CD4-positive, alpha-beta T cell treated with Interleukin-2 at 100 ng/mL for 4 hours (primary cell): Measurements from ENCODE around the gene STRC.
"Not testable (repeated sequence)": the region's sequence is repeated elsewhere in the genome, so short reads cannot be mapped to it uniquely, and the experiment has no call there.

Source experiments
- DNase-seq: peaks from one replicate; pipeline ENCODE4 v3.0.0-alpha.2; 2020; ENCODE audit warnings: low spot score

Gene STRC

DNA sequence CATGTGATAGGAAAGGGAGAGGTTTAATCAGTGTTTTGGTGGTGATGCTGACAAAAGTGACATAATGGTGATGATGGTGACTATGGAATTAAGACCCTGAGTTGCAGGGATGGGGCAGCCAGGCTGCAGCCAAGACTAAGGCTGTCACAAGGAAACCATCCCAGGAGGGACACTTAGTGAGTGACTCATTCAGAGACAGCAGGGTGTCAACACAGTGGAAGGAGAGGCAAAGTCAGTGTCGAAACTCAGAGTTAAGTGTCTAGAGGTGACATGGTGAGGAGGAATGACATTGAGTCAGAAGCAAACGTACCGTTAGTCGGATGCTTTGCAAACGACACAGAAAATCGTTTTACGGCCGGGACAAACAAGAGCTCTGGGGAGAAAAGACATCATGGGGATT lies 54.8 kb downstream of the STRC start:
- DNase-seq: not testable (repeated sequence)

DNA sequence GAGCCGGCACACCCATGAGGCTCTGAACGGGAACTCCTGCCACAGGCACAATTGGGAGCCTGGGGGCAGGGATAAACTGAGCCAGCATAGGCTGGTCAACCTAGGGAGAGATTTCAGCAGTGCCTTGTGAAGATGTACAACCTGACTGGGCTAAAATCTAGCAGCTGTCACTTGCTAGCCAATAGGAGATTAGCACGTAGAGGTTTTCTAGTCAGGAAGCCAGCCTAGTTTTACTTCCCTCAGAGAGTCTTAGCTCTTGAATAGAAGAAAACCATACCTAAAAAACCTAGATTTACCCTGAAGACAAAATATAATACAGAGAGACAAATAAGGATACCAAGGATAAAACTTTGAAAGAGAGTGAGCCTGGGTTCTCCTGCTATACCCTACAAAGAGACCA lies 55.8 kb downstream of the STRC start:
- not testable (repeated sequence) for DNase-seq

GRCh38 chr15:43552986-43553385 lies 65.6 kb downstream of the STRC start:
- no peak for DNase-seq

GRCh38 chr15:43552256-43552655 lies 66.3 kb downstream of the STRC start:
- no peak for DNase-seq

DNA sequence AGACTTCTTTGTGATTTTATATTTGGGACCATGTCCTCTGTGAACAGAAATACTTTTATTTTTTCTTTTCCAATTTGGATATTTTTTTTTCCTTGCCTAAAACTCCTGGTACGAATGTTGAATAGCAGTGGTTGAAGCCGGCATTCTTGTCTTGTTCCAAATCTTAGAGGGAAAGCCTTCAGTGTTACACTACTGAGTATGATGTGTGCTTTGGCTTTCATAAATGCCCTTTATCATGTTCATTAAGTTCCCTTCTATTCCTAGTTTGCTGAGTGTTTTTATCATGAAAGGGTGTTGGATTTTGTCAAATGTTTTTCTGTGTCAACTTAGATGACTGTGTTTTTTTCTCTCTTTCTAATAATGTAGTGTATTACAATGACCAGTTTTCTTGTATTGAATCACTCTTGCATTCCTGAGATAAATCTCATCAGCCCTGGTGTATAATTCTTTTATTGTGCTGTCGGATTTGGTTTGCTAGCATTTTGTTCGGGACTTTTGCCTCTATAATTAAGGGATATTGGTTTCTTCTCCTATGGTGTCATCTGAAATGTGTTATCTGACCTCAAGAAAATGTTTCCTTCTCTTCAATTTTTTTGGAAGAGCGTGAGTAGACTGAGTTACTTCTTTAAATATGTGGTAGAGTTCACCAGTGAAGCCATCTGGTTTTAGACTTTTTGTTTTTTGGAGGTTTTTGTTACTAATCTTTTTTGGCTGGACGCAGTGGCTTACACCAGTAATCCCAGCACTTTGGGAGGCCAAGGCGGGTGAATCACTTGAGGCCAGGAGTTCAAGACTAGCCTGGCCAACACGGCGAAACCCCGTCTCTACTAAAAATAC lies 67.9 kb downstream of the STRC start:
- DNase-seq: no peak
